Glutamatergic neuron (in vitro differentiated cells): ENCODE results near the gene LLGL2. TPM values are rescaled to one million over a fixed set of nuclear protein-coding genes. Genes with fewer than 3 reads are reported as not detected.
"Not testable (repeated sequence)": the region's sequence is repeated elsewhere in the genome, so short reads cannot be mapped to it uniquely, and the experiment has no call there.

Experiments used
- DNase-seq: peaks from one replicate; pipeline ENCODE4 v3.0.0; 2022
- H3K27ac Mint-ChIP-seq: one replicate; pipeline ENCODE4 v1.8.0; 2020; ENCODE audit warnings: mild to moderate bottlenecking, mixed read lengths, inconsistent platforms; ENCODE audit not compliant: unreplicated experiment
- H3K27me3 Mint-ChIP-seq: one replicate; pipeline ENCODE4 v1.8.0; 2020; ENCODE audit warnings: mild to moderate bottlenecking, moderate library complexity, mixed read lengths, inconsistent platforms; ENCODE audit not compliant: unreplicated experiment
- H3K36me3 Mint-ChIP-seq: one replicate; pipeline ENCODE4 v1.8.0; 2020; ENCODE audit warnings: mild to moderate bottlenecking, mixed read lengths, inconsistent platforms; ENCODE audit not compliant: unreplicated experiment
- H3K4me1 Mint-ChIP-seq: one replicate; pipeline ENCODE4 v1.8.0; 2020; ENCODE audit warnings: mild to moderate bottlenecking, low read depth, mixed read lengths, inconsistent platforms; ENCODE audit not compliant: unreplicated experiment
- H3K4me3 Mint-ChIP-seq: one replicate; pipeline ENCODE4 v1.8.0; 2020; ENCODE audit warnings: mild to moderate bottlenecking, mixed read lengths, inconsistent platforms; ENCODE audit not compliant: unreplicated experiment
- H3K9me3 Mint-ChIP-seq: one replicate; pipeline ENCODE4 v1.8.0; 2020; ENCODE audit warnings: mild to moderate bottlenecking, moderate library complexity, mixed read lengths, inconsistent platforms; ENCODE audit not compliant: unreplicated experiment
- CTCF ChIP-seq: fragments of 200-600 bp; sonication (generic); IDR thresholded peaks from one replicate; pipeline ENCODE4 v1.5.0; 2021; ENCODE audit not compliant: partially characterized antibody, unreplicated experiment
- long read RNA-seq: library from polyadenylated mRNA; unstranded; transcript quantifications from one replicate; pipeline ENCODE4 v2.0.0, GENCODE V29; 2020; ENCODE audit not compliant: unreplicated experiment
- total RNA-seq: library from RNA; stranded (reverse); fragmentation: NEBNext Ultra II Directional; extraction: Animal tissue kit (Norgen Biotek cat#: 25700); gene quantifications from one replicate; pipeline ENCODE4 v1.2.1, GENCODE V29; 2021; ENCODE audit not compliant: unreplicated experiment

The LLGL2 gene, protein sequence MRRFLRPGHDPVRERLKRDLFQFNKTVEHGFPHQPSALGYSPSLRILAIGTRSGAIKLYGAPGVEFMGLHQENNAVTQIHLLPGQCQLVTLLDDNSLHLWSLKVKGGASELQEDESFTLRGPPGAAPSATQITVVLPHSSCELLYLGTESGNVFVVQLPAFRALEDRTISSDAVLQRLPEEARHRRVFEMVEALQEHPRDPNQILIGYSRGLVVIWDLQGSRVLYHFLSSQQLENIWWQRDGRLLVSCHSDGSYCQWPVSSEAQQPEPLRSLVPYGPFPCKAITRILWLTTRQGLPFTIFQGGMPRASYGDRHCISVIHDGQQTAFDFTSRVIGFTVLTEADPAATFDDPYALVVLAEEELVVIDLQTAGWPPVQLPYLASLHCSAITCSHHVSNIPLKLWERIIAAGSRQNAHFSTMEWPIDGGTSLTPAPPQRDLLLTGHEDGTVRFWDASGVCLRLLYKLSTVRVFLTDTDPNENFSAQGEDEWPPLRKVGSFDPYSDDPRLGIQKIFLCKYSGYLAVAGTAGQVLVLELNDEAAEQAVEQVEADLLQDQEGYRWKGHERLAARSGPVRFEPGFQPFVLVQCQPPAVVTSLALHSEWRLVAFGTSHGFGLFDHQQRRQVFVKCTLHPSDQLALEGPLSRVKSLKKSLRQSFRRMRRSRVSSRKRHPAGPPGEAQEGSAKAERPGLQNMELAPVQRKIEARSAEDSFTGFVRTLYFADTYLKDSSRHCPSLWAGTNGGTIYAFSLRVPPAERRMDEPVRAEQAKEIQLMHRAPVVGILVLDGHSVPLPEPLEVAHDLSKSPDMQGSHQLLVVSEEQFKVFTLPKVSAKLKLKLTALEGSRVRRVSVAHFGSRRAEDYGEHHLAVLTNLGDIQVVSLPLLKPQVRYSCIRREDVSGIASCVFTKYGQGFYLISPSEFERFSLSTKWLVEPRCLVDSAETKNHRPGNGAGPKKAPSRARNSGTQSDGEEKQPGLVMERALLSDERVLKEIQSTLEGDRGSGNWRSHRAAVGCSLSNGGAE
- total RNA-seq = 4.8 TPM
- long read RNA-seq, partial matches to known transcripts = 1 of 2 reads
- long read RNA-seq, other reads (novel, unspliced or antisense) = 0 of 2 reads

GRCh38 chr17:75524970-75525805 is at the start of gene LLGL2:
LLGL2 (plus strand) TSS chr17:75525697; CDS start chr17:75543427, 17,730 bp downstream.
- Mint-ChIP-seq H3K27ac (no peak within 1 kb of the TSS), H3K36me3 (no peaks in the 10 kb centered on the region), H3K9me3 (no peaks in the 10 kb centered on the region), H3K27me3 (peaks cover 3% of the 10 kb centered on the region), H3K4me1 (no peaks in the 10 kb centered on the region), H3K4me3 (peak within 1 kb of the TSS; percentile 63)
- peak; percentile 56 for DNase-seq
- TF ChIP-seq CTCF = no peak

DNA sequence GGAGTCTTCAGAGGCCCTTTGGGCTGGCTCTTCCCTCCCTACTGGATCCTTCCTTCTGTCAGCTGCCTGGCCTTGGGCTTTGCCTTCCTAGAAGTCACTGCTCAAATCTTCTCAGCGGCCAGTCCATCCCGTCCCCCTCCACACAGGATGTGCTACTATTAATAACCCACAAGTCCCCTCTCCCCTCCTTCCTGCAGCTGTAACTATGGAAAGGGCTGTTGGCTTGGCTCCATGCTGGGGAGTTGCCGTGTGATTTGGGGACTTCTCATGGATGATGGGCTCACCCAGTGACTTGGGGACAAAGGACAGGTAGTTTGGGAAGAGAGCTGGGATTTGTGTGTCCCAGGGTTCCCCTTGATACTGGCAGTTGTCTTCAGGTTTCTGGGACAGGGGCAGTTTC is 49.6 kb upstream of the LLGL2 start:
- DNase-seq = no peak
- peaks cover 18% of the 10 kb centered on the region for H3K4me1 Mint-ChIP-seq
- H3K4me3 Mint-ChIP-seq = no peak overlapping the region
- peaks cover 4% of the 10 kb centered on the region for H3K9me3 Mint-ChIP-seq
- no peak for TF ChIP-seq CTCF
- H3K27me3 Mint-ChIP-seq = peaks cover 8% of the 10 kb centered on the region
- H3K36me3 Mint-ChIP-seq = no peaks in the 10 kb centered on the region
- no peak overlapping the region for H3K27ac Mint-ChIP-seq

GRCh38 chr17:75476271-75476671 is 49.2 kb upstream of the LLGL2 start:
- H3K4me3 Mint-ChIP-seq = peak overlapping the region; percentile 16
- TF ChIP-seq CTCF = no peak
- H3K27ac Mint-ChIP-seq = no peak overlapping the region
- no peak for DNase-seq
- no peaks in the 10 kb centered on the region for H3K36me3 Mint-ChIP-seq
- peaks cover 21% of the 10 kb centered on the region for H3K4me1 Mint-ChIP-seq
- peaks cover 8% of the 10 kb centered on the region for H3K27me3 Mint-ChIP-seq
- H3K9me3 Mint-ChIP-seq = peaks cover 4% of the 10 kb centered on the region

- Mint-ChIP-seq H3K36me3 (no peaks in the 10 kb centered on the region), H3K4me1 (peaks cover 21% of the 10 kb centered on the region), H3K9me3 (peaks cover 5% of the 10 kb centered on the region), H3K27me3 (peaks cover 8% of the 10 kb centered on the region), H3K27ac (no peak overlapping the region), H3K4me3 (peak overlapping the region; percentile 16)
- TF ChIP-seq CTCF = no peak
- DNase-seq = no peak
Measured at GRCh38 chr17:75476752-75477489, 48.6 kb upstream of the LLGL2 start.

DNA sequence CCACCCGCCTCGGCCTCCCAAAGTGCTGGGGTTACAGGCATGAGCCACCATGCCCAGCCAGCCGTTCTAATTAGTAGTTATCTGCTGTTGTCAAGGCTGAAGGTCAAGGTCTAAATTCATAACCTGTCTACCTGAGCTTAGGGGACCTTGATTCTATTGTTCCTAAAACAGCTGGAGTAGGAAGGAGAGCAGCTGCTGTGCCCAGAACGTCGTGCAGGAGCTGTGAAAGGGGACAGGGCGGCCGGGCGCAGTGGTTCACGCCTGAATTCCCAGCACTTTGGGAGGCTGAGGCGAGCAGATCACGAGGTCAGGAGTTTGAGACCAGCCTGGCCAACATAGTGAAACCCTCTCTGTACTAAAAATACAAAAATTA is 48.0 kb upstream of the LLGL2 start:
- H3K4me1 Mint-ChIP-seq = peaks cover 21% of the 10 kb centered on the region
- DNase-seq, H3K4me3 Mint-ChIP-seq, H3K27ac Mint-ChIP-seq, H3K27me3 Mint-ChIP-seq, H3K9me3 Mint-ChIP-seq, H3K36me3 Mint-ChIP-seq: not testable (repeated sequence)
